Activated CD4-positive, alpha-beta memory T cell treated with anti-CD3 and anti-CD28 coated beads, Interleukin-2, amount 10 ng/mL, durations not matched to agents 7 days and 5 days (primary cell): ENCODE results near the gene WDR73. TPM values are rescaled to one million over a fixed set of nuclear protein-coding genes. Genes with fewer than 3 reads are reported as not detected.

Experiments used
- CTCF ChIA-PET: fragments of 350-600 bp; sonication (Branson Sonifier 250); formaldehyde crosslinking; loops from one replicate; lab custom pipeline; 2021; ENCODE audit warnings: antibody characterized with exemption, inconsistent platforms; lab: Charles Lee
- POLR2A ChIA-PET: fragments of 350-600 bp; sonication (Branson Sonifier 250); formaldehyde crosslinking; loops from one replicate; lab custom pipeline; 2021; ENCODE audit warnings: antibody characterized with exemption; lab: Charles Lee
- DNase-seq: peaks from one replicate; pipeline ENCODE4 v3.0.0-alpha.2; 2020
- H3K27ac Mint-ChIP-seq: one replicate; pipeline ENCODE4 v1.8.0; 2021; ENCODE audit warnings: mild to moderate bottlenecking, mixed read lengths
- H3K27me3 Mint-ChIP-seq: one replicate; pipeline ENCODE4 v1.8.0; 2021; ENCODE audit warnings: mixed read lengths
- H3K36me3 Mint-ChIP-seq: one replicate; pipeline ENCODE4 v1.8.0; 2021; ENCODE audit warnings: low read depth, mixed read lengths
- H3K4me1 Mint-ChIP-seq: one replicate; pipeline ENCODE4 v1.8.0; 2021; ENCODE audit warnings: mixed read lengths
- H3K4me3 Mint-ChIP-seq: one replicate; pipeline ENCODE4 v1.8.0; 2021; ENCODE audit warnings: mild to moderate bottlenecking, mixed read lengths
- H3K9me3 Mint-ChIP-seq: one replicate; pipeline ENCODE4 v1.8.0; 2021; ENCODE audit warnings: mixed read lengths
- total RNA-seq, 2 experiments: library from RNA; stranded (reverse); gene quantifications; one replicate each; pipeline ENCODE4 v1.2.3, GENCODE V29; 2021

The WDR73 gene
- total RNA-seq, 2 experiments from 2014 or later: 17.6 to 17.9 TPM

GRCh38 chr15:84671211-84671610 lies 17.1 kb upstream of the WDR73 start:
- peaks cover 22% of the 10 kb centered on the region for H3K4me1 Mint-ChIP-seq
- no peak overlapping the region for H3K4me3 Mint-ChIP-seq
- H3K27me3 Mint-ChIP-seq: no peaks in the 10 kb centered on the region
- no peaks in the 10 kb centered on the region for H3K9me3 Mint-ChIP-seq
- peaks cover 60% of the 10 kb centered on the region for H3K36me3 Mint-ChIP-seq
- no peak overlapping the region for H3K27ac Mint-ChIP-seq
- POLR2A ChIA-PET: interaction anchor here (1.0 to 1.1 kb wide), 2 partner anchors 44 to 80 kb away, joined by 3 read pairs; no protein-coding TSS in a partner anchor
- no peak for DNase-seq
- CTCF ChIA-PET: interaction anchor here (0.6 to 1.0 kb wide), 2 partner anchors 15 to 100 kb away, joined by 3 to 5 read pairs; no protein-coding TSS in a partner anchor

GRCh38 chr15:84669726-84670125 lies 15.6 kb upstream of the WDR73 start:
- H3K9me3 Mint-ChIP-seq: no peaks in the 10 kb centered on the region
- no peak for DNase-seq
- no peak overlapping the region for H3K4me3 Mint-ChIP-seq
- peaks cover 61% of the 10 kb centered on the region for H3K36me3 Mint-ChIP-seq
- no peaks in the 10 kb centered on the region for H3K27me3 Mint-ChIP-seq
- H3K4me1 Mint-ChIP-seq: peaks cover 22% of the 10 kb centered on the region
- CTCF ChIA-PET: no interaction called here
- no peak overlapping the region for H3K27ac Mint-ChIP-seq
- POLR2A ChIA-PET: interaction anchor here (0.9 to 1.7 kb wide), 5 partner anchors 11 to 79 kb away, joined by 3 to 6 read pairs (median 3); partner anchors contain the start of genes NMB and WDR73

DNA sequence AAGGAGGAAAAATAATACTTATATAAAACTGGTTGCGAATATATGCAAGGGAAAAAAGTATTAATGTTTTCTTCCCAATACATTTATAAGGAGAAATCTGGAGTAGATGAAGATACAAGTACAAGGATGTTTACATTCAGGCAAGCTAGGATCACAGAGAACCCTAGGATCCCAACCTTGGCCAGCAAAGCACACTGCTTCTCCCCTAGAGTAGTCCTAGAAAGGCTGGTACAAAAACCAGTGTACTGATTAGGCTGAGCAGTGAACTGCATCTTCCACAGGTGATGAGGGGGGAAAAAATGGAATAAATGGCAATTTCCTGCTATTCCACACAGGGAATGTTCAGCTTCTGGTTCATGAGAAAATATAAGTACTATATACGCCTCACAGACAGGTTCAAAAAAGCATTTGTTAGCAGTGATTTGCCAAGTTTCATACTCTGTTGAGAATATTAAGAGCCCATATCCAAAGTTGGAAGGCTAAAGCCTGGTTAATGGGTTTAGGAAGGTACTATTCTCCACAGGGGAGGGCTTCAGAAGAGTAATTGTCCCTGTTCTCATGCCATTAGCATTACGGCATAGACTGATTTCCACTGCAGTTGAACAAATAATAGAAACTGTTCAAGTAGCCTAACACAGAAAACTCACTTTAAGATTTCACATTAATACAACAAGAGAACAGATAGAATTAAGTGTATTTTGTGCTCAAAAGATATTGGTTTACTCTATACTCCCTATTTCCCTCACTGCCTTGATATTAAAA lies 14.3 kb upstream of the WDR73 start:
- H3K36me3 Mint-ChIP-seq: peaks cover 63% of the 10 kb centered on the region
- DNase-seq: no peak
- no peaks in the 10 kb centered on the region for H3K27me3 Mint-ChIP-seq
- H3K9me3 Mint-ChIP-seq: no peaks in the 10 kb centered on the region
- POLR2A ChIA-PET: interaction anchor here (0.5 to 1.7 kb wide), 5 partner anchors 10 to 81 kb away, joined by 3 to 6 read pairs (median 3); partner anchors contain the start of genes NMB and WDR73
- CTCF ChIA-PET: interaction anchor here (0.6 kb wide), 1 partner anchor 74 kb away, joined by 3 read pairs; no protein-coding TSS in a partner anchor
- peak overlapping the region; percentile 9 for H3K27ac Mint-ChIP-seq
- H3K4me3 Mint-ChIP-seq: no peak overlapping the region
- peaks cover 22% of the 10 kb centered on the region for H3K4me1 Mint-ChIP-seq

DNA sequence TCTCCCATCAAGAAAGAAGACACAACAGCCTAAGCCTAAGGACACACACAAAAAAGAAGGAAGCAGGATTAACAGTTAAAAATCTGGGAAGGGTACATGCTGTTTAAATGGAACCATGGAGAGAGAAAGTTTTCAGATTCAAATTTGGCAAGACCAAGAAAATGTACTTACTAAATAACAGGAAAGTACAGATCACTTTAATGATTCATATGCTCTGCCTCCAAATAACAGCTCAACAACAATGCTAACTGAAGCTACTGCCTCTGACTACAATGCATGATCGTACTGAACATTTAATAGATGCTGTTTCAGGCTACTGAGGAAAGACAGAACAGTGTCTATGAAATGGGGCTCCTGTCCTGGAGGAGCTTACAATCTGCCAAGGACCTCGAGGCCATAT lies 12.3 kb upstream of the WDR73 start:
- ChIA-PET POLR2A (no interaction called here), CTCF (interaction anchor here (0.8 to 1.6 kb wide), 3 partner anchors 12 to 86 kb away, joined by 3 to 4 read pairs (median 3); no protein-coding TSS in a partner anchor)
- peaks cover 56% of the 10 kb centered on the region for H3K36me3 Mint-ChIP-seq
- no peak for DNase-seq
- no peak overlapping the region for H3K4me3 Mint-ChIP-seq
- no peaks in the 10 kb centered on the region for H3K27me3 Mint-ChIP-seq
- H3K27ac Mint-ChIP-seq: no peak overlapping the region
- H3K4me1 Mint-ChIP-seq: peaks cover 15% of the 10 kb centered on the region
- H3K9me3 Mint-ChIP-seq: no peaks in the 10 kb centered on the region

- H3K36me3 Mint-ChIP-seq: peaks cover 26% of the 10 kb centered on the region
- H3K4me3 Mint-ChIP-seq: no peak overlapping the region
- H3K27me3 Mint-ChIP-seq: no peaks in the 10 kb centered on the region
- no peak overlapping the region for H3K27ac Mint-ChIP-seq
- ChIA-PET POLR2A (no interaction called here), CTCF (no interaction called here)
- no peak for DNase-seq
- no peaks in the 10 kb centered on the region for H3K9me3 Mint-ChIP-seq
- H3K4me1 Mint-ChIP-seq: peaks cover 21% of the 10 kb centered on the region
These were observed 6.9 kb upstream of the WDR73 start for GRCh38 chr15:84661001-84661400.

- Mint-ChIP-seq H3K4me3 (peak overlapping the region; percentile 22), H3K9me3 (no peaks in the 10 kb centered on the region), H3K36me3 (peaks cover 19% of the 10 kb centered on the region), H3K4me1 (peaks cover 24% of the 10 kb centered on the region), H3K27me3 (no peaks in the 10 kb centered on the region), H3K27ac (no peak overlapping the region)
- DNase-seq: no peak
- ChIA-PET CTCF (interaction anchor here (0.6 to 6.1 kb wide), 6 partner anchors 17 to 218 kb away, joined by 3 to 36 read pairs (median 4); partner anchors contain the start of gene SEC11A), POLR2A (interaction anchor here (2.8 to 5.3 kb wide), 3 partner anchors 56 to 86 kb away, joined by 10 to 21 read pairs (median 17); partner anchors contain the start of gene SEC11A)
These were observed 6.1 kb upstream of the WDR73 start for GRCh38 chr15:84659904-84660781.

DNA sequence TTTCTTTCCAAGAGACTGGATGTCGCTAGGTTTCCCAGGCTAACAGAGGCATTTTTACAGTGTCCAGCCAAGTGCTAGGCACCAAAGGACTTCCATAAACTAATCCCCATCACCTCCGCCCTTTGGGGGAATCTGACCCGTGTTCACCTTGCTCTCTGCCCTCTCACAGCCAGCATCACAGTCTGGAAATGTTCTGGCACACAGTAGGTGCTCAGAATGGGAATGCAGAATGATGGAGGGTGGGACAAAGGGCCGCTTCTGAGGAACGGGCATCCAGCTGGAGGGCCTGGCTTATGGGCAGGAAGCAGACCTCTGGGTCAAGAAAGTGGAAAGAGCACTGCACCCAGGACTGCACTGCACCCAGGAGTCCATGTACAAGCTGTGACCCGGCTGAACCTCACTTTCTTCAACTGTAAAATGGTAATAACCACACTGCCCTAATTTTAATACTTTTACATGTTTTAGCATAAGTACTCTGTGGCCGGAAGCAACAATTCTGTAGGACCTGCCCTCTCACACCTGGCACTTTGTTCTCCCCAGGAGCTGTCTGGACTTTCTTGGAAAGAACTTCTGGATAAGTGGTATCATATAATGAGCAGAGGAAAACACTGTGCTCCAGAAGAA lies 4.8 kb upstream of the WDR73 start:
- ChIA-PET CTCF (interaction anchor here (0.7 to 6.1 kb wide), 21 partner anchors 22 to 405 kb away, joined by 3 to 36 read pairs (median 4); partner anchors contain the start of gene SEC11A), POLR2A (interaction anchor here (0.8 to 5.3 kb wide), 11 partner anchors 10 to 90 kb away, joined by 3 to 24 read pairs (median 6); partner anchors contain the start of gene SEC11A)
- H3K9me3 Mint-ChIP-seq: no peaks in the 10 kb centered on the region
- H3K27ac Mint-ChIP-seq: peak overlapping the region; percentile 76
- no peaks in the 10 kb centered on the region for H3K27me3 Mint-ChIP-seq
- H3K4me1 Mint-ChIP-seq: peaks cover 29% of the 10 kb centered on the region
- H3K36me3 Mint-ChIP-seq: peaks cover 9% of the 10 kb centered on the region
- peak overlapping the region; percentile 68 for H3K4me3 Mint-ChIP-seq
- DNase-seq: no peak

DNA sequence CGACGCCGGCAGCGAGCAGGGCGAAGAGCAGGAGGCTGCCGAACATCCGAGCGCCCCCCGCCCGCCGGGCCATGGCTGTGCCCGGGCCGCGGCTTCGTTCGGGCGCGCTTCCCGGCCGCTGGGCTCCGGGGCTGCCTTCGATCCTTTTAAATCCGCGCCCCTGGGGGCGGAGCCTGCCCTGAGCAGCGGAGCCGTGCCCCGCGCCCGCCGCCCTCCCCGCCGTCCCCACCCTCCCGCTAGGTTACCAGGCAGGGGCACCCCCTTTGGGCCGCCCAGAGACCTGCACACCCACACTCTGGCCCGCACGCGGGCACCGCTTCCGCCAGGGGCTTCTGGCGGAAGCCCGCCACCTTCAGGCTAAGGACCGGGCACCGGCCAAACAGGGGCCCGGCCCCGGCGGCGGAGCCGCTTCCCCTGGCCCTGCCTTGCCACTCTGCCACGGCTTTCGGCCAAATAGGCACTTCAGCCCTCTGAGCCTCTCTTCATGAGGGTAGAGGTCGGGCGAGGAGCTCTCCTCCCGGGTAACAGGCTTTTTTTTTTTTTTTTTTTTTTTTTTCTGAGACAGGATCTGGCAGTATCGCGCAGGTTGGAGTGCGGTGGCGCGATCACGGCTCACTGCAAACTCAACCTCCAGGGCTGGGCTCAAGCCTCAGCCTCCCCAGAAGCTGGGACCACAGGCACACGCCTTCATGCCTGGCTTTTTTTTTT lies 4.2 kb upstream of the WDR73 start, which contains the start of gene NMB:
Gene NMB, minus strand, starts transcription at position 120 of the 708 bp plus-strand sequence. Its CDS starts 47 bp downstream, at position 73.
- Mint-ChIP-seq H3K4me1 (peaks cover 35% of the 10 kb centered on the region), H3K4me3 (peak within 1 kb of the TSS; percentile 73), H3K36me3 (peaks cover 11% of the 10 kb centered on the region), H3K27me3 (no peaks in the 10 kb centered on the region), H3K27ac (peak within 1 kb of the TSS; percentile 76), H3K9me3 (no peaks in the 10 kb centered on the region)
- ChIA-PET POLR2A (interaction anchor here (0.8 to 5.3 kb wide), 12 partner anchors 10 to 91 kb away, joined by 3 to 24 read pairs (median 6); partner anchors contain the start of gene SEC11A), CTCF (interaction anchor here (0.6 to 6.1 kb wide), 22 partner anchors 9 to 406 kb away, joined by 3 to 36 read pairs (median 4); partner anchors contain the start of gene SEC11A)
- peak; percentile 83 for DNase-seq

DNA sequence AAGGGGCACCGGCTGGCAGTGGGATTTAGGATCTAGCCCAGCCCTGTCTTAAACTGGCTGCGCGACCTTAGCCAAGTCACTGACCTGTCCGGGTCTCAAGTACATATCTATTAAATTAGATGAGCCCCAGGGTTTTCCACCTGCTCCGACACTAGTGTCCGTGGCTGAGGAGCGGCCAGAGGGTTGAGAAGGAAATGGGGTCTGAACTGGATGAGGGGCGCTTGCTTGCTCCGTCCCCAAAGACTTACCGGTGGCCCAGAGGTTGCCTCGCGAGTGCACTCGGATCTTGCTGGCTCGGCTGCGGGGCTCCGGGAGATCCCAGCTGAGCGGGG lies 3.6 kb upstream of the WDR73 start:
- H3K36me3 Mint-ChIP-seq: peaks cover 11% of the 10 kb centered on the region

DNA sequence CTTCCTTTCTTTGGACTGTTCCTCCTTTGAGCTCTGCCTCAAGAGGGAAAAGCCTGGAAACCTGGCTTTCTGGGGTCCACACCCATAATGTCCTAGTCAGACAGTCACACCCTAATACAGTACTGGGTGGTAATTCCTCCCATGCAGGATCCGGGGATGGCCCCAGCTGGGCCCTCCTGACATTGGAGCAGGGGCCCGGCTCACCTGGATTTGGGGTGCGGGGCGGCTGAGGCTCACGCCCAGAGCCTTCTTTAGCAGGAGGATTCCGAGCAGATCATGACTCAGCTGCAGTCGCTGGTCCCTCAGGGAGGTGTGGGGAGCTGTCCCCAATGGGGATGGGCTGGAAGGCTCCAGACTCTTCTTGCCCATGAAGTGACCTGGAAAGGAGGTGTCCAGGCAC lies 2.9 kb upstream of the WDR73 start:
- CTCF ChIA-PET: interaction anchor here (1.9 to 6.1 kb wide), 4 partner anchors 25 to 70 kb away, joined by 6 to 36 read pairs (median 9); partner anchors contain the start of genes SEC11A and ZSCAN2
- POLR2A ChIA-PET: interaction anchor here (1.8 to 5.3 kb wide), 6 partner anchors 25 to 92 kb away, joined by 4 to 42 read pairs (median 18); partner anchors contain the start of gene SEC11A
- Mint-ChIP-seq H3K4me1 (peaks cover 46% of the 10 kb centered on the region), H3K36me3 (peaks cover 17% of the 10 kb centered on the region), H3K27ac (no peak overlapping the region), H3K9me3 (no peaks in the 10 kb centered on the region), H3K27me3 (no peaks in the 10 kb centered on the region), H3K4me3 (peak overlapping the region; percentile 73)
- DNase-seq: no peak

More for the DNA sequence above, 3.6 kb upstream of the WDR73 start:
- H3K4me3 Mint-ChIP-seq: peak overlapping the region; percentile 73
- no peaks in the 10 kb centered on the region for H3K9me3 Mint-ChIP-seq
- CTCF ChIA-PET: interaction anchor here (1.5 to 6.1 kb wide), 3 partner anchors 26 to 59 kb away, joined by 6 to 36 read pairs (median 10); partner anchors contain the start of gene SEC11A
- no peak for DNase-seq
- no peak overlapping the region for H3K27ac Mint-ChIP-seq
- H3K27me3 Mint-ChIP-seq: no peaks in the 10 kb centered on the region
- peaks cover 40% of the 10 kb centered on the region for H3K4me1 Mint-ChIP-seq
- POLR2A ChIA-PET: interaction anchor here (1.8 to 5.3 kb wide), 5 partner anchors 25 to 92 kb away, joined by 4 to 24 read pairs (median 17); partner anchors contain the start of gene SEC11A
